LNCaP clone FGC (cell line): Measurements from ENCODE around the gene DUS1L.

Source experiments
- DNase-seq: peaks from one replicate; pipeline ENCODE4 v3.0.0-alpha.2; 2011; ENCODE audit warnings: low read depth
- H3K4me3 ChIP-seq: 2 replicates; pipeline ENCODE4 v1.5.1; 2011; ENCODE audit warnings: mild to moderate bottlenecking, low read depth, low read length, control low read depth
- TF ChIP-seq, protein P1 (sequence below): IDR thresholded peaks from 2 replicates; pipeline ENCODE4 v1.5.1; 2012; ENCODE audit warnings: mild to moderate bottlenecking; ENCODE audit not compliant: control insufficient read depth, insufficient read depth; ENCODE audit errors: extremely low read depth

The DUS1L gene

DNA sequence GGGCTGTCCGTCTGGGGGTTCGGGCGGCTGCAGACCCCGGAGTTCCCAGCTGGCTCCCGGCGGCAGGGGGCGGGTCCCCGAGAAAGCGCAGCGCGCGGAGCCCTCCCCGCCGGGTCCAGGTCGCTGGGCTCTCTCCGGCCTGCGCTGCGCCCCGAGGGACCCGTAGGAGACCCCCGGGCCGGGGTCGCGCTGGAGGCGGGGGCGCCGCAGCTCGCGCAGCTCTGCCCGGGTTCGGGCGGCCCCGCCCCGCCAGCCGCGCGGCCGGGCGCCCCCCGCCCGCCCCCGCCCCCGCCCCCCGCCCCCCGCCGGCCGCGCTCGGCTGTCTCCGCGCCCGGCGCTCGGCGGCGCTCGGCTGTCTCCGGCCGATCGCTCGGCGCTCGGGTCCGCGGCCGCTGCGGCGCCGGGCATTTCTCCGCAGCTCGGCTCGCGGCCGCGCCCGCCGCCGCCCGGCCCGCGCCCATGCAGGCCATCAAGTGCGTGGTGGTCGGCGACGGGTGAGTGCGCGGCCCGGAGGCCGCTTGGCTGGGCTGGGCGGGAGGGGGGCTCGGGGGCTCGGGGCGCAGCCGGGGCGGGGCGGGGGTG lies 34.2 kb downstream of the DUS1L start, which contains the start of gene RAC3:
RAC3 (plus strand) TSS at position 376 of the 582 bp plus-strand sequence; CDS start at position 460, 84 bp downstream.
- TF ChIP-seq, protein P1, sequence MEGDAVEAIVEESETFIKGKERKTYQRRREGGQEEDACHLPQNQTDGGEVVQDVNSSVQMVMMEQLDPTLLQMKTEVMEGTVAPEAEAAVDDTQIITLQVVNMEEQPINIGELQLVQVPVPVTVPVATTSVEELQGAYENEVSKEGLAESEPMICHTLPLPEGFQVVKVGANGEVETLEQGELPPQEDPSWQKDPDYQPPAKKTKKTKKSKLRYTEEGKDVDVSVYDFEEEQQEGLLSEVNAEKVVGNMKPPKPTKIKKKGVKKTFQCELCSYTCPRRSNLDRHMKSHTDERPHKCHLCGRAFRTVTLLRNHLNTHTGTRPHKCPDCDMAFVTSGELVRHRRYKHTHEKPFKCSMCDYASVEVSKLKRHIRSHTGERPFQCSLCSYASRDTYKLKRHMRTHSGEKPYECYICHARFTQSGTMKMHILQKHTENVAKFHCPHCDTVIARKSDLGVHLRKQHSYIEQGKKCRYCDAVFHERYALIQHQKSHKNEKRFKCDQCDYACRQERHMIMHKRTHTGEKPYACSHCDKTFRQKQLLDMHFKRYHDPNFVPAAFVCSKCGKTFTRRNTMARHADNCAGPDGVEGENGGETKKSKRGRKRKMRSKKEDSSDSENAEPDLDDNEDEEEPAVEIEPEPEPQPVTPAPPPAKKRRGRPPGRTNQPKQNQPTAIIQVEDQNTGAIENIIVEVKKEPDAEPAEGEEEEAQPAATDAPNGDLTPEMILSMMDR = no peak
- peak within 1 kb of the TSS; percentile 78 for H3K4me3 ChIP-seq
- DNase-seq = no peak

DNA sequence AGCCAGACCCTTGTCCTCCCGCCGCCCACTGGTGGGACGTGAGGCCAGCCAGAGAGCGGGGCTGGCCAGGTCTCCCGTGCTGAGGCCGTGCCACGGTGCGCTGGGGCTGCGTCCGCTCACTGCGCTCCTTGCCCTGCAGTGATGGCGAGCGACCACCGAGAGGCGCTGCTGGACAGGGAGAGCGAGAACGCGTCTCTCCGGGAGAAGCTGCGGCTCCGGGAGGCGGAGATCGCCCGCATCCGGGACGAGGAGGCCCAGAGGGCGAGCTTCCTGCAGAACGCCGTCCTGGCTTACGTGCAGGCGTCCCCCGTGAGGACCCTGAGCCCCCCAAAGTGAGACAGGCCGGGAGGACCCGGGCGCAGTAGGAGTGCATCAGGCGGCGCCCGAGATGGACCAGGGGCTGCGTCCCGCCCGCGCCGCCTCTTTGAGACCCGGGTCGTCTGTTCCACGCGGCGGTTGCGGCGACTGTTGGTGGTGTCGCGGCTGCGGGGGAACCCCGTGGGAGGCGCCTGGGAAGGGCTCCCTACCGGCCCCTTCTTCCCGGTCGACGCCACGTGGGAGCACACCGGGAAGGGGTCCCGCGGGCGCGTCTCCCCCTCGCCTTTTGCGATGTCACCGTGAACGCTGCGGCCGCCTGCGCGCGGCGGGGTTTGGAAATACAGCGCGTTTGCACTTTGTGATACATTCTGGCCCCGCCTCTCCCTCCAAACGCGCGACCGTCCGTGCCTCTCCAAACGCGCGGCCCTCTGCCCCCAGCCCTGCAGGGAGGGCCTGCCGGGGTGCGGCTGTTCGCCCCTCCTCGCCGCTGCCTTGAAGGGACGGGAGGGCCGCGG lies 34.9 kb downstream of the DUS1L start:
- TF ChIP-seq, protein P1 = peak; percentile 99
- peak; percentile 51 for DNase-seq
- H3K4me3 ChIP-seq = peak overlapping the region; percentile 57

DNA sequence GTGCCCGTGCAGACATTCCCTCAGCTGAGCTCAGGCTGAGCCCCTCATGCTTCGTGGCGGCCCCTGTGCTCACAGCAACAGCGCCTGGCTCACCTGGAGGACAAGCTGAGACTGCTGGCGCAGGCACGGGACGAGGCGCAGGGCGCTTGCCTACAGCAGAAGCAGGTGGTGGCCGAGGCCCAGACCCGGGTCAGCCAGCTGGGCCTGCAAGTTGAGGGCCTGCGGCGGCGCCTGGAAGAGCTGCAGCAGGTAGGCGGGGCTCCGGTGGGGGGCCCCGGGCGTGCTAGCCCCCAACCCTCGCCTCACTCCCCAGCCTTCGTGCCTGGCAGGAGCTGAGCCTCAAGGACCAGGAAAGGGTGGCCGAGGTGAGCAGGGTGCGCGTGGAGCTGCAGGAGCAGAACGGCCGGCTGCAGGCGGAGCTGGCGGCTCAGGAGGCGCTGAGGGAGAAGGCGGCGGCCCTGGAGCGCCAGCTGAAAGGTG lies 35.6 kb downstream of the DUS1L start:
- TF ChIP-seq, protein P1 = no peak
- DNase-seq = no peak
- H3K4me3 ChIP-seq = no peak overlapping the region

DNA sequence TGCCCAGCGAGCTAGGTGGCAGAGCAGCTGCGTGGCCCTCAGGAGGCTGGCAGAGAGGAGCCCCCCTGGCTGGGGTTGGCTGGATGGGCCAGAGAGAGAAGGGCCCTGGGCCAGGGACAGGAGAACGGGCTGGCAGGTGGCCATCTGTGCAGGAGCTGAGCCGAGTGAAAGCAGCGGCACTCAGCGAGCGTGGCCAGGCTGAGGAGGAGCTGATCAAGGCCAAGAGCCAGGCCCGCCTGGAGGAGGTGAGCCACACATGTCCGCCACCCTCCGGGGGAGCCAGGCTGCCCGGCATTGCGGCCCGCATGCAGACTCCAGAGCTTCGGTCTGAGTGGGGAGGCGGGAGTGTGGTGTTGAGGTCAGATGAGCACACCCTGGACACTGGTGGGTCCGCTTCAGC lies 36.2 kb downstream of the DUS1L start:
- TF ChIP-seq, protein P1 = no peak
- DNase-seq = no peak
- no peak overlapping the region for H3K4me3 ChIP-seq

DNA sequence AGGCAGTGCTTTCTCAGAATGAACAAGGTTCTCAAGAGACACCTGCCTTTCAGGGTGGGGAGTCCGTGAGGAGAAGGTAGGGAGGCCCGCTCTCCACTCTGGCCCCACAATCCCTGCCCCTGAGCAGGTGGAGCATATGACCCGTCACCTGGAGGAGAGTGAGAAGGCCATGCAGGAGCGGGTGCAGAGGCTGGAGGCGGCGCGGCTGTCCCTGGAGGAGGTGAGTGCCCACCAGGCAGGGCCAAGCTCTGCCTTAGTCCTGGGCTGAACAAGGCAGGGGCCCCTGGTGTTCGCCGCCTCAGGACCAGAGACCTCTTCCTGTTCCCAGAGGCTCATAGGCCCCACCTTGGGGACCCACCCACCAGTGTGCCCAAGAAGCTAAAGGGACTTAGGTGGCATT lies 36.6 kb downstream of the DUS1L start:
- no peak for DNase-seq
- TF ChIP-seq, protein P1 = no peak
- H3K4me3 ChIP-seq = no peak overlapping the region

DNA sequence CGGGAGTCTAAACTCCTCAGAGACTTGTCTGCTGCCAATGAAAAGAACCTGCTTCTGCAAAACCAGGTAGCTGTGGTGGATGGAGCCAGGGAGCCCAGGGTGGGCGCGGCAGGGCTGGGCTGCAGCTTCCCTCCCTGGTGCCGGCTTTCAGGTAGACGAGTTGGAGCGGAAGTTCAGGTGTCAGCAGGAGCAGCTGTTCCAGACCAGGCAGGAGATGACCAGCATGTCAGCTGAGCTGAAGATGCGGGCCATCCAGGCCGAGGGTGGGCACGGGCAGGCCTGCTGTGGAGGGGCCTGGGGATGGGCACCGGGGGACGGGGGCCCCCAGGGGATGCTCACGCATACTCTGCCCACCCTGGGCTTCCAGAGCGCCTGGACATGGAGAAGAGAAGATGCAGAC lies 37.4 kb downstream of the DUS1L start:
- TF ChIP-seq, protein P1 = no peak
- no peak for DNase-seq
- H3K4me3 ChIP-seq = no peak overlapping the region
